ENCODE results near the gene GOLT1A.

The GOLT1A gene

DNA sequence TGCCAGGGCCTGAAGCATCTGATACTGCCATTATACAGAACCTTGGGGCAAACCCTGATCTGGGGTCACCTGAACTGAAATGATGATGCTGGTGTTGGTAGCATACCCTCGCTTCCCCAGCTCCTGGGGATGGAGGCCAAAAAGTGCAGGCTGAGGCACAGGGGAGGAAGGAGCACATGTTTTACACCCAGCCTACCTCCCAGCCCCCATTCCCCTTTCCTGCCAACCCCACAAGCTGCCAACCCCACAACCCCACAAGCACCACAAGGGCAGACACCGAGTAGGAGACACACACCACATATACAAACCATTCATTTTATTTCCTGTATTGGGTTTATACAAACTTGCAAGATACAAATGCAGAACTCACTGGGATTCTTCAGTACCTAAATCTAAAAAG, 4.8 kb upstream of the GOLT1A start:
- DNase-seq (ENCODE audit: low spot score): no peak

DNA sequence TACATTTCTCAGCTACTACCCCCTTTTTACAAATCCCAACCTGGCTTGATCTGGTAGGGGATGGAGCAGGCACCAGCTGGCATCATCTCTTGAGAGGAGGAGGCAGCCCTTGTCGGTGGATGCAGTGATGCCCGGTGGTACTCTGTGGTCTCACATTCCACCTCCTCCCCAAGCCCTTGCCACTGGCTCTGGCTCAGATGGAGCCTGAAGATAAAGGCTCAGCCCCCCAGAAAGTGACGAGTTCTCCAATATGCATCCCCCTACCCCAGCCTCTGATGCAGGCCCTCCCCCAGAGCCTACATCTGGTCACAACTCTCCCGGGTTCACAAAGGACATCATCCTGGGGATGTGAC, 3.8 kb upstream of the GOLT1A start:
- no peak for DNase-seq (ENCODE audit: low spot score)

DNA sequence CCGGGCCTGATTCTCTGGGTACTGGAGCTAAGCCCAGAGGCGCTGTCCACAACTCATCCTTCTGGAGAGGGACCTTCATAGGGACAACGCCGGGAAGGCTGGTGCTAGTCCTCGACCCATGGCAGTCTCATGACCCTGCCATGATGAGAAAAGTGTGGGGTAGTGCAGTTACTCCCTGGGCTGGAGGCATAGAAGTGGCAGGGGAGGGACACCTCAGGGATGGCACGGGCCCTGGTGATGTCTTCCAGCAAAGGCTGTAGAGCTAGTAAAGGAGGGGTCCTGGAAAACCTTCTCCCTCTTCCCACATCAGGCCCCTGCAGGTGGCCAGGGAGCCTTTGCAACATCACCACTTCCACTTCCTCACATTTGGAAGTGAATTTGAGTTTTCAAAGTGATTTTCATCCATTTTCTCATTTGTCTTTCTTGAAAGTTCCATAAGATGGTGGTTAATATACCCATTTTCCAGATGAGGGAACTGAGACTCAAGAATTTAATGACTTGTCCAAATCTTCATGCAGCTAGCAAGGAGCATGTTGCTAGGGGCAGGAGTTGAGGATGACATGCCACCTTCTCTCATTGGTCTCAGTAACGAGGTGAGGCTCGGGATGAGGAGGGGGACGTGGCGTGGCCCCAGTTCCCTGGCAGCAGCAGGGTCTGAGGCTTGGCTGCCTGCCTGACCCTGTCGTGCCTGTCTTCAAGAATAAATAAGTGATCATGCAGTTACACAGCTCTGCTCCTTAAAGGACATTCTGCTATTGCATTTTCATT, 3.3 kb upstream of the GOLT1A start:
- no peak for DNase-seq (ENCODE audit: low spot score)

DNA sequence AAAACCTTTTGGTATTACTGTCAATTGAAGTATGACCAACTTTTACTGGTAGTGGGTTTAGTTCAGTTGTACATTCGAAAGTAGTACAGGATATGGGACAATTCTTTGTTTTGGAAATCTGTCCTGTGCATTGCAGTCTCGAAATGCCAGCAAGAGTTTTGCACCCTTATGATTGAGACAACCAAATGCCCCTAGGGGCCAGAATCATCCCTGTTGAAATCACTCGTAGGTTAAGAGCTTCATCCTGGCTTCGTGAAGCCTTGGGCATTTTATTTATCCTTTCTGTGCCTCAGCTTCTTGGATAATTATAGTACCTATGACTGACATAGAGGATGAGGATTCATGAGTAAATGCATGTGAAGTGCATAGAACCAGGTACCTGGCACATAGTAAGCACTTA, 2.4 kb upstream of the GOLT1A start:
- DNase-seq (ENCODE audit: low spot score): no peak

DNA sequence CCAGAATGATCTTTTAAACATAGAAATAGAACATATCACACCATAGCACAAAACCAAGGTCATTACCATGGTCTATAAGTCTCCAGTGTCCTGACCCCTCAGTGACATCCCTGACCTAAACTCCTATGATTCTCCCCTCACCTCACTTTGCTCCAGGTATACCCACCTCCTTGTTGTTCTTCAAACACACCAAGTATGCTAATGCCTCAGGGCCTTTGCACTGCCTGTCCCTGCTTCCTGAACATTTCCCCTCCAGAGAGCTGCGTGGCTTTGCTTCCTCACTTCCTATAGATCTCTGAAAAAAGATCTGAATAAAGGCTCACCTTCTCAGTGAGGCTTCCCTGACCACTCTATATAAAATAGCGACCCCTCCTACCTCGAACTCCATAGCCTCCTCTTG, 1.1 kb downstream of the GOLT1A start:
- DNase-seq (ENCODE audit: low spot score): no peak

GRCh38 chr1:204211046-204211445, 2.7 kb downstream of the GOLT1A start:
- no peak for DNase-seq (ENCODE audit: low spot score)

- DNase-seq (ENCODE audit: low spot score): peak; percentile 48
Measured at GRCh38 chr1:204207136-204207616, 6.6 kb downstream of the GOLT1A start.

DNA sequence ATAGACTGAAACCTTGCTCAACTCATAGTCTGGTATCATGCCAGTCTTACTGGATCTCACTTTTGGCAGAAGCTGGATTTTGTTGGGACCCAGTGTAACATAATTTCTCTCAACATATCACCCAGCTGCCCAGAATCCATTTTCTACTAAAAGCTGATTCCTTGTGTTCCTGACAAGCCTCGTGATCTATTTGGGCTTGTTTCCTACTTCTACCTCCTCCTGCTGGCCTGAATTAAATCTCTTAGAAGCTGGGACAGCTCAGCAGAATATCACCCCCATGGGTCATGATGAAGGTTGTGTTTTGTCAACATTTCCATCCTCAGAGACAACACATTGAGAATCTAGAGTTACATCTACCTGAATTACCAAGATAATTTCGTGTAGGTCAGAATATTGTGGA, 7.7 kb downstream of the GOLT1A start:
- no peak for DNase-seq (ENCODE audit: low spot score)

- DNase-seq (ENCODE audit: low spot score): no peak
Measured at GRCh38 chr1:204205486-204205885, 8.3 kb downstream of the GOLT1A start.

DNA sequence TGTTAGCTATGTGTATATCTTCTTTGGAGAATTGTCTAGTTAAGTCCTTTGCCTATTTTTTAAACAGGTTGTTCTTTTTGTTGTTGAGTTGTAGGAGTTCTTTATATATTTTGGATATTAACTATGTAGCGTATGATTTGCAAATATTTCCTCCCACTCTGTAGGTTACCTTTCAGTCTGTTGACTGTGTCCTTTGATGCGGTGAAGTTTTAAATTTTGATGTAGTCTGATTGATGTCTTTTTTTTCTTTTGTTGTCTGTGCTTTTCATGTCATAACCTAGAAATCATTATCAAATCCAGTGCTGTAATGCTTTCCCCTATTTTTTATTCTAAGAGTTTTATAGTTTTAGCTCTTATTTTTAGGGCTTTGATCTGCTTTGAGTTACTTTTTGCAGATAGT, 8.8 kb downstream of the GOLT1A start:
- DNase-seq (ENCODE audit: low spot score): no peak

GRCh38 chr1:204203206-204203767, 10.5 kb downstream of the GOLT1A start:
- DNase-seq (ENCODE audit: low spot score): no peak

DNA sequence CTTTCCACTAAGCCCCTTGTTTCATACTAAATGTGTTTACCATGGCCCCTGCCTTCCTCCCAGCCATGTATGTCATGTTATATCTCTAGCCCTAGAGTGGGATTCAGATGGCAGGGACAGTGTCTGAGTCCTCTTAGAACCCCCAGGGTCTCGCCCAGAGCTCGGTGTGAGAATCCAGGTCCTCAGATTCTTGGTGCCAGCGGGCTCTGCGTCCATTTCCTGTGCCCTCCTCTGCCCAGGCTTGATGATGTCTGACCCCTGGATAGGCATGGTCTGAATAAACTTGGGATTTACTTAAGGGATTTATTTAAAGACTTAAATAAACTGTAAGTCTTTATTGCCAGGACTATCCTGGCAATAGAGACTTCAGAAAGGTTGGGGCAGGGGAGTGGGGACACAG, 11.3 kb downstream of the GOLT1A start:
- DNase-seq (ENCODE audit: low spot score): no peak

DNA sequence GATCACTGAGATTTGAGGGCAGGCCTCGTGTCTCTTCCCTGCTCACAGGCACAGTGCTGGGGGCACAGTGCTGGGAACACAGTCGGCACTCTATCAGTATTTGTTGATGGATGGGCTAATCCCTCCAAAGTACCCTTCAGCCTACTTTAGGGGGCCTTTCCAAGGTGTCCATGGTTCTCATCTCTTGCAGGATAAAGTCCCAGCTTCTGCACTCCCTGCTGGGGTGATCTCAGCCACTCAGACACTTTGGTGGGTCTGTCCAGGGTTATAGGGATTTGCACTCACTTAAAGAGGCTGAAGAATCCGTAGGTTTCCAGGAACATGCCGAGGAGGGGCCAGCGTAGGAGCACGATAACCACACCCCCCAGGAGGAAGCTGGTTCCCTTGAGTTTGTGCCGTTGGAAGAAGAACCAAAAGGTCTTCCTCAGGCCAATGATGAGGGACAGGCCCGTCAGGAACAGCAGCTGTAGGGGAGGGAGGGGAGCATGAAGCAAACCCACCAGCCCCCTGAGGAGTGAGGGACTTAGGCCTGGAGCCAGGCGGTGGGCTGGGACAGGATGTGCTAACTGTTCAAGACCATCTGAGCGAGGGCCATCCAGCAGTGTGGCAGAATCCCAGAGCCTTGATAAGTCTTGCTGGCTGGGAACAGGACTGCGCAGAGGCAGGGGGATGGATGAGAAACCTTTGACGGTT, 12.3 kb downstream of the GOLT1A start:
- DNase-seq (ENCODE audit: low spot score): no peak

- no peak for DNase-seq (ENCODE audit: low spot score)
Measured at GRCh38 chr1:204199579-204199978, 14.2 kb downstream of the GOLT1A start.

DNA sequence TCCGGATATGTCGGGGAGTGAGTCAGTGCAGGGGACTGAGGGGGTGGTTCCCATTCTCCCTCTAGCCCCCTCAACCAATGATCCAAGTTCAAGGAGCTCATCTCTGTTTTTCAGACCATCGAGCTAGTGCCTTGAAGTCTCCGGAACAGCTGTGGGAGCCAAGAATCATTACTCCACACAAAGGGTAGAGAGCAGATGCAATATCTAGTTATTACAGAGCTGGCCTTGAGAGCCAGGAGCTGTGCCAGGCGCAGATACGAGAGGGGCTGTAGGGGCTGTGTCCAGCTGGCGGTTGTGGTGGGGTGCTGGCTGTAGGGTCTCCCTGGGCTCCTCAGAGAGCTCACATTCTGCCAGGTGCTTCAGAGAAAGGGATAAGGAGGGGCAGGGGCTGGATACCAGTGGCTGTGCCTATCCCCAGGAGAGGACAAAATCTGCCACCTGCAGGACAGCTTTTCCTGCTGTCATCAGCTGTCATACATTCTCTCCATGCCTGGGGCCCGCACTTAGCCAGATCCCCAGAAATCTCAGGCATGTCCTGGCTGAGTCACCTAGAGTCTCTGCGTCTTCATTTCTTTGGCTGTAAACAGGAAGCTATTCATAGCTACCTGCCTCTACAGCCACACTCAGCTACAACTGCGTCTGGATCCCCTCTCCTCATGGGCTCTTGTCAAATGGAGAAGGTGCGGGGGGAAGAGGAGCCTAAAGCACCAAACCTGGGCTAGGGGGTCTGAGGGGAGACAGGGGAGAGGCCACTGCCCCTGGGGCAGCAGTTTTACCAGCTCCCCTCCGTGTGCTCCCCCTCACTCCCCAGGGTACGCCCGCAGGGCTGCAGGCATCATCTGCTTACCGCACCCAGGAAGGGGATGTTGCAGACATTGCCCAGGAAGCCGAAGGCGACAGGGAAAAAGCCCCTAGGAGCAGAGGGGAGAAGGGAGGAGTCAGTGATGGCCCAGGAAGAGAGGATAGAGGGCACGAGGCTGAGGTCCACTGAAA, 15.1 kb downstream of the GOLT1A start:
- DNase-seq (ENCODE audit: low spot score): peak; percentile 90

DNA sequence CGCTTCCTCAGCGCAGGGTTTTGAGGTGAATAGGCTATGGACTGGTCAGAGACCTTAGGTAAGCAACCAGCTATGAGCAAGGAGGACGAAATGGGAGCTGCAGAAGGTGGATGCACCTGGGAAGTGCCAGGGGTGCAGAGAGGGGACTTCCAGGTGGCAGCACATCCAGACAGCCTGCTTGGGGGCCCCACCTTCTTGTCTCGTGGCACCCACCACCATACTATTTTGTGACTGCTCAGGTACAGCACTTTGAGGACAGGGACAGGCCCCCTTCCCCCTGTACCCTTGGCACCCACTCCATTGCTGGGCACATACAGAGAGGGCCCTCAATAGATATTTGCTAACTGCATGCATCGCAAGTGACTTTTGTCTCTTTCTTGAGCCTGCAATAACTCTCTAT, 16.7 kb downstream of the GOLT1A start:
- DNase-seq (ENCODE audit: low spot score): no peak

- DNase-seq (ENCODE audit: low spot score): no peak
Measured at GRCh38 chr1:204196068-204196795, 17.6 kb downstream of the GOLT1A start, which contains the start of gene KISS1. Gene KISS1 (minus strand): TSS chr1:204196491. CDS start chr1:204192876, 3,615 bp downstream.

DNA sequence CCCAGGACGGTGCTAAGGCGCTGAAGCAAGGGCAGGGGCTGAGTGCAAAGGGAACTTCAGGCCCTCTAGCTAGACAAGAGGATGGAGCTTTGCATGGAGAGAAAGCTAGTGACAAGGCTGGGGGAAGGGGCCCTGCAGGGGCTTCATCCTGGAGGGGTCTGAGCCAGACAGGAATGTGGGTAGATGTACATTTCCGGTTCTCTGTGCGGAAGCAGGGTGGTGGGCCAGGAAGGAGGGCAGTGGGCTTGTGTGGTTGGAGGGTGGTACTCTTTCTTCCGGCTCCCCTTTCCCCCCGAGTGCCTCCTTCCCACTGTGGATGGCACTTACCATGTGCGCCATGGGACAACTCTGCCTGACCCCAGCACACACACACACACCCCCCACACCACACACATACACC, 19.0 kb downstream of the GOLT1A start:
- DNase-seq (ENCODE audit: low spot score): no peak

- DNase-seq (ENCODE audit: low spot score): no peak
Measured at GRCh38 chr1:204194080-204194479, 19.7 kb downstream of the GOLT1A start.

DNA sequence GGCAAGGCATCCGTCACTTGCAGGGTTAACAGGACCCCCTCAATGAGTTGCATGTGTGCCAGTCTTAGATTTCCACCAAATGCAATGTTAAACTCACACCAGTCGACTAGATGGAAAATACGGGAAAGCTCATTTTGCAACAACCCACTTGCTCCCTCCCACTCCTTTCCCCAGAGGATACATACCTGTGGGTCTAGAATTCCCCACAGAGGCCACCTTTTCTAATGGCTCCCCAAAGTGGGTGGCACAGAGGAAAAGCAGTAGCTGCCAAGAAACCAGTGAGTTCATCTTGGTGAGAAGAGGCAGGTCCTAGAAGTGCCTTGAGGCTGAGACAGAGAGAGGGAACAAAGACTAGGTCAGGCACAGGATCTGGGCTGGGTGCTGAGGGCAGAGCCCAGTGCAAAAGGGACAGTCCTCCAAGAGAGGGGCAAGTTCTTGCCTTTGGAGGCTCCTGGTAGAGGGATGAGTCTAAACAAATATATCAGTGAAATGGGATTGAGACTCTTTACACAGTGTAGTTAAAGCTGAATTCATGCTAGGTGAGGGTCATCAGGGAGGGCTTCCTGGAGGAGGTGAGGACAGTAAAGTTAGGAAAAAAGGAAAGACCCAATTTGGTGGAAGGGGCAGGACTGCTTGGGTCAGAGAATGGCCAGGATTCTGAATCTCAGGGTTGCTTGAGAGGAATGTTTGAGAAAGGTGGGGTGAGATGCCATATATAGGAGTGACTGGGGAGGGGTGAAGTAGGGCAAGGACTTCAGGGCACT, 21.0 kb downstream of the GOLT1A start:
- no peak for DNase-seq (ENCODE audit: low spot score)

DNA sequence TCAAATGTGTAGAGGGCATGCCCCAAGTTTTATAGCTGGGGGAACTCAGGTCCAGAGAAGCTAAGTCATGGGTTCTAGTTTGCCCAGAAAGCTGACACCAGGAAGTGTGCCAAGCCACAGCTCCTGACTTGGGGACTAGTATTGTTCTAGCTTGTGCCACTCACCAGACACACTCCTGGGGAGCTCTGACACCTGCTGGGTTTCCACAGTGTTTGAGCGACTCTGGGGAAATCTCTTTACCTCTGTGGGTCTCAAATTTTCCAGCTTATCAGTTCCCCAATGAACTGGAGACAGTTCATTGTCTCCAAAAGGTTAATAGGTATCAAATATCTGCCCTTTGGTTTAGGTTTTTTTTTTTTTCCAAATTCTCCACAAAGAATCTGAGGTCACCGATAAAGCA, 21.7 kb downstream of the GOLT1A start:
- DNase-seq (ENCODE audit: low spot score): no peak

Measured in kidney capillary endothelial cell (primary cell).